ENCODE measurements around the gene CCDC86.

The CCDC86 gene

GRCh38 chr11:60875366-60876167 is 33.7 kb downstream of the CCDC86 start:
- DNase-seq (ENCODE audit: low read depth), result no peak
- TF ChIP-seq CTCF (IDR thresholded peaks at IDR 0.05; ENCODE audit: control insufficient read depth, extremely low read depth, insufficient read depth), result no peak
- no peak overlapping the region for H3K4me3 ChIP-seq (ENCODE audit: low read depth, low read length)

GRCh38 chr11:60876168-60876485 is 34.2 kb downstream of the CCDC86 start:
- DNase-seq (ENCODE audit: low read depth), result no peak
- no peak for TF ChIP-seq CTCF (IDR thresholded peaks at IDR 0.05; ENCODE audit: control insufficient read depth, extremely low read depth, insufficient read depth)
- no peak overlapping the region for H3K4me3 ChIP-seq (ENCODE audit: low read depth, low read length)

GRCh38 chr11:60878245-60879101 is 36.6 kb downstream of the CCDC86 start:
- H3K4me3 ChIP-seq (ENCODE audit: low read depth, low read length), result no peak overlapping the region
- DNase-seq (ENCODE audit: low read depth), result no peak
- TF ChIP-seq CTCF (IDR thresholded peaks at IDR 0.05; ENCODE audit: control insufficient read depth, extremely low read depth, insufficient read depth), result no peak

GRCh38 chr11:60879104-60879503 is 37.2 kb downstream of the CCDC86 start:
- H3K4me3 ChIP-seq (ENCODE audit: low read depth, low read length), result no peak overlapping the region
- TF ChIP-seq CTCF (IDR thresholded peaks at IDR 0.05; ENCODE audit: control insufficient read depth, extremely low read depth, insufficient read depth), result no peak
- no peak for DNase-seq (ENCODE audit: low read depth)

GRCh38 chr11:60879971-60880588 is 38.2 kb downstream of the CCDC86 start:
- H3K4me3 ChIP-seq (ENCODE audit: low read depth, low read length), result no peak overlapping the region
- DNase-seq (ENCODE audit: low read depth), result no peak
- TF ChIP-seq CTCF (IDR thresholded peaks at IDR 0.05; ENCODE audit: control insufficient read depth, extremely low read depth, insufficient read depth), result no peak

- TF ChIP-seq CTCF (IDR thresholded peaks at IDR 0.05; ENCODE audit: control insufficient read depth, extremely low read depth, insufficient read depth), result no peak
- H3K4me3 ChIP-seq (ENCODE audit: low read depth, low read length), result no peak overlapping the region
- DNase-seq (ENCODE audit: low read depth), result peak; percentile 79
Measured at GRCh38 chr11:60880643-60881282, 38.9 kb downstream of the CCDC86 start.

Measured in LNCaP clone FGC (cell line).